ENCODE measurements around the gene PIP5K1A. TPM values are rescaled to one million over a fixed set of nuclear protein-coding genes. Genes with fewer than 3 reads are reported as not detected.
"Not testable (repeated sequence)": the region's sequence is repeated elsewhere in the genome, so short reads cannot be mapped to it uniquely, and the experiment has no call there.

Gene PIP5K1A
- total RNA-seq, 4 donors from 2014 or later, result 21.5 to 49.2 (median 36.6) TPM

- no peaks in the 10 kb centered on the region for H3K9me3 ChIP-seq
- no peaks in the 10 kb centered on the region for H3K36me3 ChIP-seq
- no peak for DNase-seq
- TF ChIP-seq POLR2A (IDR thresholded peaks at IDR 0.05), result no peak
- TF ChIP-seq, protein P1, sequence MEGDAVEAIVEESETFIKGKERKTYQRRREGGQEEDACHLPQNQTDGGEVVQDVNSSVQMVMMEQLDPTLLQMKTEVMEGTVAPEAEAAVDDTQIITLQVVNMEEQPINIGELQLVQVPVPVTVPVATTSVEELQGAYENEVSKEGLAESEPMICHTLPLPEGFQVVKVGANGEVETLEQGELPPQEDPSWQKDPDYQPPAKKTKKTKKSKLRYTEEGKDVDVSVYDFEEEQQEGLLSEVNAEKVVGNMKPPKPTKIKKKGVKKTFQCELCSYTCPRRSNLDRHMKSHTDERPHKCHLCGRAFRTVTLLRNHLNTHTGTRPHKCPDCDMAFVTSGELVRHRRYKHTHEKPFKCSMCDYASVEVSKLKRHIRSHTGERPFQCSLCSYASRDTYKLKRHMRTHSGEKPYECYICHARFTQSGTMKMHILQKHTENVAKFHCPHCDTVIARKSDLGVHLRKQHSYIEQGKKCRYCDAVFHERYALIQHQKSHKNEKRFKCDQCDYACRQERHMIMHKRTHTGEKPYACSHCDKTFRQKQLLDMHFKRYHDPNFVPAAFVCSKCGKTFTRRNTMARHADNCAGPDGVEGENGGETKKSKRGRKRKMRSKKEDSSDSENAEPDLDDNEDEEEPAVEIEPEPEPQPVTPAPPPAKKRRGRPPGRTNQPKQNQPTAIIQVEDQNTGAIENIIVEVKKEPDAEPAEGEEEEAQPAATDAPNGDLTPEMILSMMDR (IDR thresholded peaks at IDR 0.05), result no peak
- H3K4me1 ChIP-seq, result peaks cover 10 to 58% (median 33%) of the 10 kb centered on the region in 3 donors
- intact Hi-C loops (cut with DNase I), result no loop called here
- WGBS, 2 donors, result 74 to 77% methylated on average over 7 of the region's 7 CpGs
- H3K4me3 ChIP-seq, result no peak overlapping the region
- H3K27me3 ChIP-seq, result no peaks in the 10 kb centered on the region
- H3K27ac ChIP-seq, result no peak overlapping the region
These were observed 6.3 kb upstream of the PIP5K1A start for GRCh38 chr1:151192047-151192446.

DNA sequence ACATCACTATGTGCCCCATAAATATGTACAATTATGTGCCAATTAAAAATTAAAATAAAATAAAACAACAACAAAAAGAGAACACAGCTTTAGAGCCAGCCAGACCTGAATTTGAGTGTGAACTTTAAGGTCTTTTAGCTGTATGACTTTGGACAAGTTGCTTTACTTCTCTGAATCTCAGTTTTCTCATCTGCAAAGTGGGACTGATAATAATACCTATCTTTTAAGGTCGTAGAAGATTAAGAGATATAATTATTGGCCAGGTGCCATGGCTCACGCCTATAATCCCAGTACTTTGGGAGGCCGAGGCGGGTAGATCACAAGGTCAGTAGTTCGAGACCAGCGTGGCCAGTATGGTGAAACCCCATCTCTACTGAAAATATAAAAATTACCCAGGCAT, 5.0 kb upstream of the PIP5K1A start:
- intact Hi-C loops (cut with DNase I), result no loop called here
- Histone ChIP-seq H3K36me3 (no peaks in the 10 kb centered on the region), H3K4me3 (no peak overlapping the region), H3K27me3 (no peaks in the 10 kb centered on the region), H3K9me3 (no peaks in the 10 kb centered on the region), H3K4me1 (peaks cover 10 to 56% (median 25%) of the 10 kb centered on the region in 3 donors), H3K27ac (no peak overlapping the region)
- DNase-seq, result no peak
- 46 to 62% methylated on average over 6 of the region's 6 CpGs for WGBS, 2 donors
- no peak for TF ChIP-seq POLR2A (IDR thresholded peaks at IDR 0.05)
- TF ChIP-seq, protein P1 (IDR thresholded peaks at IDR 0.05), result no peak

DNA sequence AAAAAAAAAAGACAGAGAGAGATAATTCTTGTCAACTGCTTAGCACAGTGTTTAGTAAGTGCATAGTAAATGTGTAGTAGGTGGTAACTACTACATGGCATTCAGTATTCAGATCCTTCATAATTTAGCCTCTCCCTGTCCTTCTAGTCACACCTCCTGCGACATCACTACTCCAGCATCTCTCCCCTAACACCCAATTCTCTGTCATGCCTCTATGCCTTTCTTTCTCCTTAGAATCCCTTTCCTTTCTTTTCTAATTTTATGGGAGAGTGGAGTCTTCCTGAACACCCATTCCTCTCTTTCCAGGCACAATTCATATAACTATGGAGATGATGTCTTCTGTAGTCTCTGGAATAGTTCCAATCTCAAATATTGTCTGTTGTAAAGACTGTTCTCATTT, 4.5 kb upstream of the PIP5K1A start:
- TF ChIP-seq, protein P1 (IDR thresholded peaks at IDR 0.05), result no peak
- TF ChIP-seq POLR2A (IDR thresholded peaks at IDR 0.05), result no peak
- WGBS, 2 donors, result 79 to 83% methylated on average over 1 of the region's 1 CpG
- intact Hi-C loops (cut with DNase I), result no loop called here
- H3K27me3 ChIP-seq, result no peaks in the 10 kb centered on the region
- H3K27ac ChIP-seq, result peak overlapping the region in 3 of 4 donors; percentile 88 to 97 (median 96)
- peaks cover 6 to 51% (median 20%) of the 10 kb centered on the region in 3 donors for H3K4me1 ChIP-seq
- no peaks in the 10 kb centered on the region for H3K36me3 ChIP-seq
- DNase-seq, result no peak
- no peaks in the 10 kb centered on the region for H3K9me3 ChIP-seq
- H3K4me3 ChIP-seq, result no peak overlapping the region

- WGBS, 2 donors, result 36 to 44% methylated on average over 14 to 17 of the region's 17 CpGs
- H3K36me3 ChIP-seq, H3K27me3 ChIP-seq, H3K9me3 ChIP-seq, DNase-seq: not testable (repeated sequence)
- Histone ChIP-seq H3K27ac (peak overlapping the region; percentile 85 to 97 (median 92)), H3K4me1 (peaks cover 0 to 54% (median 16%) of the 10 kb centered on the region in 3 donors), H3K4me3 (peak overlapping the region; percentile 18 to 55 (median 30))
- intact Hi-C loops (cut with DNase I), result loop anchor here (5.0 kb wide), 1 partner anchor 57 kb away; the partner anchor contains the start of gene PSMD4
These were observed 3.3 kb upstream of the PIP5K1A start for GRCh38 chr1:151194894-151195594.

DNA sequence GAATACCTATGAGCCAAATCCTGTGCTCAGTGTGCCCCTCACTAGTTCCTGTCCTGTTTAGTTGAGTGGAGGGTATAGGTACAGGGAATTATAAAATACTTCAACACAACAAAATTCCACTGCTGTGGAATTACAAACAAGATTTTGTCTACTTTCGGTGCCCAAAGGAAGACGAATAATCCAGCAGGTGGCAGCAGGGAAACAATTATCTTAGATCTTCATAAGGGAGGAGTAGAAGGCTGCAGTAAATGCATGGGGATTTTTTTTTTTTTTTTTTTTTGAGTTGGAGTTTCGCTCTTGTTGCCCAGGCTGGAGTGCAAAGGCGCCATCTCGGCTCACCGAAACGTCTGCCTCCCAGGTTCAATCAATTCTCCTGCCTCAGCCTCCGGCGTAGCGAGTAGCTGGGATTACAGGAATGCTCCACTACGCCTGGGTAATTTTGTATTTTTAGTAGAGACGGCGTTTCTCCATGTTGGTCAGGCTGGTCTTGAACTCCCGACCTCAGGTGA, 2.0 kb upstream of the PIP5K1A start:
- Histone ChIP-seq H3K9me3 (no peaks in the 10 kb centered on the region), H3K36me3 (no peaks in the 10 kb centered on the region), H3K4me1 (peaks cover 2 to 60% (median 23%) of the 10 kb centered on the region in 3 donors), H3K4me3 (peak overlapping the region; percentile 14 to 55 (median 30)), H3K27me3 (no peaks in the 10 kb centered on the region), H3K27ac (peak overlapping the region; percentile 85 to 97 (median 92))
- TF ChIP-seq, protein P1 (IDR thresholded peaks at IDR 0.05), result peak in 5 of 6 experiments; percentile 48 to 68 (median 58)
- TF ChIP-seq POLR2A (IDR thresholded peaks at IDR 0.05), result no peak
- whole genome bisulfite sequencing, 2 donors, result 23 to 31% methylated on average over 13 to 14 of the region's 14 CpGs
- intact Hi-C loops (cut with DNase I), result loop anchor here (5.0 kb wide), 1 partner anchor 56 kb away; the partner anchor contains the start of gene PSMD4
- no peak for DNase-seq
